RWPE2 (cell line): ENCODE results near the gene PPP1R37.

Experiments
- ATAC-seq: fragments of 200-7000 bp; cut with Tn5 transposase; 3 replicates; pipeline ENCODE4 v1.9.1; 2021; ENCODE audit warnings: low read depth
- DNase-seq: peaks from one replicate; pipeline ENCODE4 v3.0.0-alpha.2; 2020; ENCODE audit warnings: low spot score
- H3K27ac ChIP-seq: fragments of 450-650 bp; 2 replicates; pipeline ENCODE4 v1.5.1; 2017; ENCODE audit warnings: mild to moderate bottlenecking; ENCODE audit not compliant: poor library complexity, severe bottlenecking
- H3K27me3 ChIP-seq: fragments of 250-450 bp; sonication (Bioruptor Pico); 2 replicates; pipeline ENCODE4 v1.5.1; 2021; ENCODE audit warnings: mild to moderate bottlenecking, moderate library complexity; ENCODE audit not compliant: insufficient read depth, poor library complexity, severe bottlenecking
- H3K36me3 ChIP-seq: fragments of 250-450 bp; sonication (Bioruptor Pico); 2 replicates; pipeline ENCODE4 v1.5.1; 2020; ENCODE audit warnings: low read depth, mild to moderate bottlenecking, moderate library complexity
- H3K4me1 ChIP-seq: fragments of 250-450 bp; sonication (Bioruptor Pico); 2 replicates; pipeline ENCODE4 v1.5.1; 2021; ENCODE audit warnings: mild to moderate bottlenecking, moderate library complexity; ENCODE audit not compliant: insufficient read depth, poor library complexity, severe bottlenecking
- H3K4me3 ChIP-seq: fragments of 250-450 bp; sonication (Bioruptor Pico); 2 replicates; pipeline ENCODE4 v1.5.1; 2021; ENCODE audit warnings: mild to moderate bottlenecking, moderate library complexity; ENCODE audit not compliant: severe bottlenecking
- H3K9me3 ChIP-seq: fragments of 250-450 bp; sonication (Bioruptor Pico); 2 replicates; pipeline ENCODE4 v1.5.1; 2021; ENCODE audit warnings: mild to moderate bottlenecking, moderate library complexity; ENCODE audit not compliant: severe bottlenecking
- TF ChIP-seq, protein P1 (sequence below): fragments of 450-650 bp; IDR thresholded peaks from one replicate; pipeline ENCODE4 v1.5.1; 2017; ENCODE audit warnings: mild to moderate bottlenecking, moderate library complexity; ENCODE audit not compliant: poor library complexity, severe bottlenecking

Gene PPP1R37

DNA sequence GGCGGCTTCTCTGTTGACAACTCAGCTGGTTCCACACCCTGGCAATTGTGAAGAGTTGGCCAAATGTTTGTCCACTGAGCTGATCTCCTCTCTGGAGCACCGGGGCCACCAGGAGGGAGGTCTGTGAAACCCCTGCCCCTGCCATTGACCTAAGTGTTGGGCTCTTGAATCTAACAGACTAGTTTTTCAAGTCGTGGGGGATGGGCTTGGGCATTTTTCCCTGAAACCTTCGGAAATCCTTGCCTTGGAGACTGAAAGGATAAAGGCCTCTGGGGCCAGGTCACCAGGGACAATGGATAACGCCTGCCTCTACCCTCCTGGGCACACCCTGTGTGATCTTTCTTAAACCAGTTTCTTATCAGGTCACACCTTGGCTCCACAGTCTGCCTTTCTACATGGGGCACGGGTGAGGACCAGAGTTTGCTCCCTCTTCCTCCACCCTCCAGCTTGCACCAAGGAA lies 13.0 kb upstream of the PPP1R37 start:
- TF ChIP-seq, protein P1, sequence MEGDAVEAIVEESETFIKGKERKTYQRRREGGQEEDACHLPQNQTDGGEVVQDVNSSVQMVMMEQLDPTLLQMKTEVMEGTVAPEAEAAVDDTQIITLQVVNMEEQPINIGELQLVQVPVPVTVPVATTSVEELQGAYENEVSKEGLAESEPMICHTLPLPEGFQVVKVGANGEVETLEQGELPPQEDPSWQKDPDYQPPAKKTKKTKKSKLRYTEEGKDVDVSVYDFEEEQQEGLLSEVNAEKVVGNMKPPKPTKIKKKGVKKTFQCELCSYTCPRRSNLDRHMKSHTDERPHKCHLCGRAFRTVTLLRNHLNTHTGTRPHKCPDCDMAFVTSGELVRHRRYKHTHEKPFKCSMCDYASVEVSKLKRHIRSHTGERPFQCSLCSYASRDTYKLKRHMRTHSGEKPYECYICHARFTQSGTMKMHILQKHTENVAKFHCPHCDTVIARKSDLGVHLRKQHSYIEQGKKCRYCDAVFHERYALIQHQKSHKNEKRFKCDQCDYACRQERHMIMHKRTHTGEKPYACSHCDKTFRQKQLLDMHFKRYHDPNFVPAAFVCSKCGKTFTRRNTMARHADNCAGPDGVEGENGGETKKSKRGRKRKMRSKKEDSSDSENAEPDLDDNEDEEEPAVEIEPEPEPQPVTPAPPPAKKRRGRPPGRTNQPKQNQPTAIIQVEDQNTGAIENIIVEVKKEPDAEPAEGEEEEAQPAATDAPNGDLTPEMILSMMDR, result no peak
- H3K27ac ChIP-seq, result peak overlapping the region; percentile 51

DNA sequence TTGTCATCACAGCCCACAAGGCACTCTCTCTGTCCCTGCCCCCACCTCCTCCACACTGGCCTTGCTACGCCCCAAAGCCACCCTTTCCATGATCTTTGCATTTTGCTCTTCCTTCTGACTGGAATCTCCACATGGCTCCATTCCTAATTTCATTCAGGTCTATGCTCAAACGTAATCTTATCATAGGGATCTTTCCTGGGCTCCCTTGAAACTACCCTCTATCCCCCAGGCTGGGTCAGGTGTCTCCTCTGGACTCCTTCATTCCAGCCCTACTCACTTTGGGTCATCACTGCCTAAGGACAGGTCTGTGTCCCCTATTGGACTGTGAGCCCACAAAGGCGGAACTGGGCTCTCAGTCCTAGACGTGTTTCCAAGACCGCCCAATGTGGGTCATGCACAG lies 10.8 kb upstream of the PPP1R37 start:
- H3K27me3 ChIP-seq, result no peaks in the 10 kb centered on the region
- H3K4me1 ChIP-seq, result no peaks in the 10 kb centered on the region
- TF ChIP-seq, protein P1, result no peak
- H3K36me3 ChIP-seq, result peaks cover 44% of the 10 kb centered on the region
- no peak overlapping the region for H3K27ac ChIP-seq
- no peak overlapping the region for H3K4me3 ChIP-seq
- no peaks in the 10 kb centered on the region for H3K9me3 ChIP-seq
- no peak for ATAC-seq
- no peak for DNase-seq

More for the DNA sequence above, 13.0 kb upstream of the PPP1R37 start:
- H3K36me3 ChIP-seq, result peaks cover 28% of the 10 kb centered on the region
- no peak for DNase-seq
- peak overlapping the region; percentile 88 for H3K4me3 ChIP-seq
- peaks cover 4% of the 10 kb centered on the region for H3K4me1 ChIP-seq
- no peak for ATAC-seq
- no peaks in the 10 kb centered on the region for H3K9me3 ChIP-seq
- H3K27me3 ChIP-seq, result no peaks in the 10 kb centered on the region

DNA sequence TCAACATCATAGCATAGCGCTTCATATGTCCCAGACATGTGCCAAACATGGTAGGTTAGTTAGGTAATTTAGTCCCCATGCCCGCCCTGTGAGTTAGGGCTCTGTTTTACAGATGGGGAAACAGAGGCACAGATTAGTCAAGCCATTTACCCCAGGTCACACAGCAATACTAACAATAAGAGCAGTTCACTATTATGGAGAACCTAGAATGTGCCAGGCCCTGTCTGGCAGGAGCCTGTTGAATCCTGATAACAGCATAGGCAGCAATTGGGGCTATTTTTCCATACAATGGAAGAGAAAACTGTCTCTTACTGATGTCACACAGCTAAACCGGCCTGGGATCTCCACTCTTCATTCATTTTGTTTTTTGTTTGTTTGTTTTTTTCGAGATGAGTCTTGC lies 6.5 kb upstream of the PPP1R37 start:
- H3K27ac ChIP-seq, result no peak overlapping the region
- no peaks in the 10 kb centered on the region for H3K4me1 ChIP-seq
- ATAC-seq, result no peak
- no peak for DNase-seq
- H3K9me3 ChIP-seq, result no peaks in the 10 kb centered on the region
- H3K36me3 ChIP-seq, result peaks cover 55% of the 10 kb centered on the region
- no peak overlapping the region for H3K4me3 ChIP-seq
- TF ChIP-seq, protein P1, result no peak
- H3K27me3 ChIP-seq, result no peaks in the 10 kb centered on the region

DNA sequence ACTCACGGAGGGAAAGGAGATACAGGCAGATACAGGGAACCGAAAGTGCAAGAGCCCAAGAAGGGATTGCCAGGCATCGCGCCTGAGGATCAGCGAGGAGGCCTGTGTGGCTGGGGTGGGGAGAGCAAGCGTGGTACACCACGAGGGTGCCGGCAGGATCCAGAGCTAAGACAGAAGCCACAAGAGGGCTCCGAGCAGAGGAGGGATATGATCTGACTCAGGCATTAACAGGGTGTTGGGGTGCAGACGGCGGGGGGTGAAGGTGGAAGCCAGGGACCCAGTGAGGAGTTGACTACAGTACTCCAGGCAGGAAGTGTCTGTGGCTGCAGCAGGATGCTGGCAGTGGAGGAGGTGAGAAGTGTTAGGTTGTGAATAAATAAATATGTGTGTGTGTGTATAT lies 5.4 kb upstream of the PPP1R37 start:
- TF ChIP-seq, protein P1, result no peak
- H3K9me3 ChIP-seq, result no peaks in the 10 kb centered on the region
- no peaks in the 10 kb centered on the region for H3K27me3 ChIP-seq
- H3K36me3 ChIP-seq, result peaks cover 45% of the 10 kb centered on the region
- DNase-seq, result no peak
- H3K27ac ChIP-seq, result no peak overlapping the region
- no peaks in the 10 kb centered on the region for H3K4me1 ChIP-seq
- no peak for ATAC-seq
- no peak overlapping the region for H3K4me3 ChIP-seq

DNA sequence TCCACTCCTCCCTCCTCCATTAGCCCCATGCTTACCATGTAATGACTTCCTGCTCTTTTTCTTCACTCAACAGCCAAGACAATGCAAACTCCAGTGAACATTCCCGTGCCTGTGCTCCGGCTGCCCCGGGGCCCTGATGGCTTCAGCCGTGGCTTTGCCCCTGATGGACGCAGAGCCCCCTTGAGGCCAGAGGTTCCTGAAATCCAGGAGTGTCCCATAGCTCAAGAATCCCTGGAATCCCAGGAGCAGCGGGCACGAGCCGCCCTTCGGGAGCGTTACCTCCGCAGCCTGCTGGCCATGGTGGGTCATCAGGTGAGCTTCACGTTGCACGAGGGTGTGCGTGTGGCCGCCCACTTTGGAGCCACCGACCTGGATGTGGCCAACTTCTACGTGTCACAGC lies 2.9 kb upstream of the PPP1R37 start:
- no peaks in the 10 kb centered on the region for H3K27me3 ChIP-seq
- peaks cover 31% of the 10 kb centered on the region for H3K36me3 ChIP-seq
- ATAC-seq, result no peak
- DNase-seq, result no peak
- H3K4me3 ChIP-seq, result no peak overlapping the region
- no peak overlapping the region for H3K27ac ChIP-seq
- H3K9me3 ChIP-seq, result no peaks in the 10 kb centered on the region
- TF ChIP-seq, protein P1, result no peak
- no peaks in the 10 kb centered on the region for H3K4me1 ChIP-seq
